Thyroid gland (tissue), 4 donors: Measurements from ENCODE around the gene SKI. TPM values are rescaled to one million over a fixed set of nuclear protein-coding genes. Genes with fewer than 3 reads are reported as not detected.
A peak's percentile ranks its signal among the peaks of the same experiment; 100 is the strongest.

ENCODE experiments used
- DNase-seq, 2 donors: peaks; one replicate each; pipeline ENCODE4 v3.0.0-alpha.2; 2019
- H3K27ac ChIP-seq, 3 donors: fragments of 200-600 bp; sonication (generic); 1 replicate in 2 of 3; 2 replicates in 1 of 3; pipeline ENCODE4 v1.5.1; 2016 to 2019; ENCODE audit warnings: mild to moderate bottlenecking in 1 of 3, moderate library complexity in 1 of 3
- H3K27me3 ChIP-seq: fragments of 200-600 bp; sonication (generic); one replicate; pipeline ENCODE4 v1.5.1; 2019
- H3K36me3 ChIP-seq, 2 donors: fragments of 200-600 bp; sonication (generic); one replicate each; pipeline ENCODE4 v1.5.1; 2016 to 2019
- H3K4me1 ChIP-seq, 2 donors: fragments of 200-600 bp; sonication (generic); one replicate each; pipeline ENCODE4 v1.5.1; 2017 to 2019
- H3K4me3 ChIP-seq, 3 donors: fragments of 200-600 bp; sonication (generic); replicated peaks in 1 of 3; 1 replicate in 2 of 3; 2 replicates in 1 of 3; pipeline ENCODE4 v1.5.1; 2016; ENCODE audit warnings: mild to moderate bottlenecking in 1 of 3
- H3K9me3 ChIP-seq: fragments of 200-600 bp; sonication (generic); one replicate; pipeline ENCODE4 v1.5.1; 2017
- CTCF ChIP-seq, 6 experiments: fragments of 200-600 bp in 3 of 6; fragments of 450-650 bp in 3 of 6; sonication (generic) in 3 of 6; IDR thresholded peaks; one replicate each; pipeline ENCODE4 v1.5.1; 2016 to 2019; ENCODE audit warnings: antibody characterized with exemption in 6 of 6, mild to moderate bottlenecking in 2 of 6, inconsistent platforms in 1 of 6, moderate library complexity in 1 of 6
- POLR2A ChIP-seq, 2 donors: fragments of 450-650 bp; IDR thresholded peaks; one replicate each; pipeline ENCODE4 v1.6.1; 2017; ENCODE audit warnings: antibody characterized with exemption in 2 of 2, mild to moderate bottlenecking in 2 of 2, moderate library complexity in 1 of 2
- WGBS, 2 donors: methylation state at CpG; one replicate each; pipeline ENCODE4 v1.1.5; 2017; 5-methylcytosine and 5-hydroxymethylcytosine counted together
- intact Hi-C: fragments of 100-400 bp; cut with DNase I; formaldehyde crosslinking; loops from one replicate; pipeline ENCODE4 v1.15.1; 2023
- total RNA-seq, 4 donors: library from RNA; depleted of rRNA; stranded (reverse); fragments of >200 nt; gene quantifications; one replicate each; pipeline ENCODE4 v1.2.3, GENCODE V29; 2016

Gene SKI
- total RNA-seq, 4 donors from 2014 or later = 31.4 to 59.6 (median 39.9) TPM

GRCh38 chr1:2248127-2248826 lies 20.2 kb downstream of the SKI start:
- Histone ChIP-seq H3K4me1 (peaks cover 74 to 87% of the 10 kb centered on the region in 2 donors), H3K27ac (peak overlapping the region in 2 of 3 donors; percentile 57 to 62), H3K9me3 (no peaks in the 10 kb centered on the region), H3K36me3 (no peaks in the 10 kb centered on the region), H3K27me3 (no peaks in the 10 kb centered on the region), H3K4me3 (no peak overlapping the region)
- TF ChIP-seq POLR2A (IDR thresholded peaks at IDR 0.05) = no peak
- no peak for TF ChIP-seq CTCF (IDR thresholded peaks at IDR 0.05)
- WGBS, 2 donors = 68 to 78% methylated on average over 12 to 21 of the region's 21 CpGs
- peak; percentile 61 to 71 for DNase-seq
- intact Hi-C loops = no loop called here

GRCh38 chr1:2248854-2249558 lies 20.9 kb downstream of the SKI start:
- Histone ChIP-seq H3K36me3 (no peaks in the 10 kb centered on the region), H3K4me3 (no peak overlapping the region), H3K4me1 (peaks cover 72 to 85% of the 10 kb centered on the region in 2 donors), H3K27ac (peak overlapping the region in 2 of 3 donors; percentile 57 to 62), H3K27me3 (no peaks in the 10 kb centered on the region), H3K9me3 (no peaks in the 10 kb centered on the region)
- intact Hi-C loops = no loop called here
- 55 to 64% methylated on average over 15 to 24 of the region's 24 CpGs for WGBS, 2 donors
- DNase-seq = peak; percentile 73 to 76
- TF ChIP-seq POLR2A (IDR thresholded peaks at IDR 0.05) (no peak), CTCF (IDR thresholded peaks at IDR 0.05) (no peak)

GRCh38 chr1:2249559-2249906 lies 21.4 kb downstream of the SKI start:
- Histone ChIP-seq H3K27ac (peak overlapping the region in 2 of 3 donors; percentile 42 to 57), H3K36me3 (no peaks in the 10 kb centered on the region), H3K27me3 (no peaks in the 10 kb centered on the region), H3K4me3 (no peak overlapping the region), H3K9me3 (no peaks in the 10 kb centered on the region), H3K4me1 (peaks cover 78 to 87% of the 10 kb centered on the region in 2 donors)
- intact Hi-C loops = no loop called here
- no peak for DNase-seq
- WGBS, 2 donors = 40 to 70% methylated on average over 7 to 8 of the region's 8 CpGs
- TF ChIP-seq CTCF (IDR thresholded peaks at IDR 0.05) (no peak), POLR2A (IDR thresholded peaks at IDR 0.05) (no peak)

GRCh38 chr1:2250721-2251281 lies 22.7 kb downstream of the SKI start:
- DNase-seq = peak; percentile 67 to 69
- no peak overlapping the region for H3K27ac ChIP-seq
- TF ChIP-seq CTCF (IDR thresholded peaks at IDR 0.05) (no peak), POLR2A (IDR thresholded peaks at IDR 0.05) (no peak)
- H3K27me3 ChIP-seq = no peaks in the 10 kb centered on the region
- no peak overlapping the region for H3K4me3 ChIP-seq
- H3K4me1 ChIP-seq = peaks cover 82 to 91% of the 10 kb centered on the region in 2 donors
- WGBS, 2 donors = 77 to 81% methylated on average over 17 to 27 of the region's 27 CpGs
- H3K9me3 ChIP-seq = no peaks in the 10 kb centered on the region
- H3K36me3 ChIP-seq = no peaks in the 10 kb centered on the region
- intact Hi-C loops = no loop called here

GRCh38 chr1:2251363-2251762 lies 23.2 kb downstream of the SKI start:
- no peak overlapping the region for H3K4me3 ChIP-seq
- no peaks in the 10 kb centered on the region for H3K36me3 ChIP-seq
- no peak overlapping the region for H3K27ac ChIP-seq
- H3K27me3 ChIP-seq = no peaks in the 10 kb centered on the region
- no peaks in the 10 kb centered on the region for H3K9me3 ChIP-seq
- no peak for TF ChIP-seq POLR2A (IDR thresholded peaks at IDR 0.05)
- TF ChIP-seq CTCF (IDR thresholded peaks at IDR 0.05) = no peak
- intact Hi-C loops = no loop called here
- WGBS, 2 donors = 87 to 92% methylated on average over 14 of the region's 14 CpGs
- peaks cover 78 to 89% of the 10 kb centered on the region in 2 donors for H3K4me1 ChIP-seq
- DNase-seq = no peak
